Liver (tissue), 9 donors: ENCODE results near the gene ADAMTS3. TPM values are rescaled to one million over a fixed set of nuclear protein-coding genes. Genes with fewer than 3 reads are reported as not detected.

Source experiments
- DNase-seq: peaks from one replicate; pipeline ENCODE4 v3.0.0-alpha.2; 2017; ENCODE audit warnings: low spot score
- H3K27ac ChIP-seq, 2 donors: one replicate each; pipeline ENCODE4 v1.7.0; 2013; ENCODE audit warnings: inconsistent platforms in 2 of 2, low read length in 2 of 2, control low read depth in 1 of 2, low read depth in 1 of 2, mild to moderate bottlenecking in 1 of 2
- H3K27me3 ChIP-seq, 4 donors: one replicate each; pipeline versions ENCODE4 v1.6.1 to v1.7.0; 2013; ENCODE audit warnings: low read length in 3 of 4, inconsistent platforms in 1 of 4, mild to moderate bottlenecking in 1 of 4, moderate library complexity in 1 of 4; ENCODE audit not compliant: control insufficient read depth in 4 of 4, insufficient read depth in 4 of 4
- H3K36me3 ChIP-seq, 4 donors: one replicate each; pipeline versions ENCODE4 v1.6.1 to v1.7.0; 2013; ENCODE audit warnings: low read length in 3 of 4, mild to moderate bottlenecking in 3 of 4, low read depth in 1 of 4, moderate library complexity in 1 of 4; ENCODE audit not compliant: control insufficient read depth in 4 of 4, insufficient read depth in 3 of 4
- H3K4me1 ChIP-seq, 4 donors: one replicate each; pipeline versions ENCODE4 v1.6.1 to v1.7.0; 2013; ENCODE audit warnings: low read length in 3 of 4, mild to moderate bottlenecking in 3 of 4, moderate library complexity in 1 of 4; ENCODE audit not compliant: control insufficient read depth in 4 of 4, insufficient read depth in 4 of 4
- H3K4me3 ChIP-seq, 3 donors: one replicate each; pipeline versions ENCODE4 v1.6.1 to v1.7.0; 2013; ENCODE audit warnings: low read length in 3 of 3, control low read depth in 1 of 3, low read depth in 1 of 3, mild to moderate bottlenecking in 1 of 3
- H3K9ac ChIP-seq, 2 donors: one replicate each; pipeline ENCODE4 v1.7.0; 2013; ENCODE audit warnings: low read length in 2 of 2, mild to moderate bottlenecking in 2 of 2, moderate library complexity in 2 of 2, control low read depth in 1 of 2, low read depth in 1 of 2
- H3K9me3 ChIP-seq, 4 donors: one replicate each; pipeline versions ENCODE4 v1.6.1 to v1.7.0; 2013; ENCODE audit warnings: low read length in 3 of 4; ENCODE audit not compliant: control insufficient read depth in 4 of 4
- ATF3 ChIP-seq: IDR thresholded peaks from 2 replicates; pipeline ENCODE4 v1.6.1; 2016; ENCODE audit warnings: antibody characterized with exemption
- CTCF ChIP-seq: fragments of 150-350 bp; IDR thresholded peaks from 2 replicates; pipeline ENCODE4 v1.5.1; 2017; ENCODE audit warnings: improper control_type of control experiment, low read depth, low read length; ENCODE audit not compliant: missing input control
- EGR1 ChIP-seq, 2 donors: IDR thresholded peaks; 2 replicates each; pipeline ENCODE4 v1.6.1; 2016 to 2018; ENCODE audit warnings: antibody characterized with exemption in 2 of 2, low read depth in 2 of 2
- FOXA1 ChIP-seq: IDR thresholded peaks from 2 replicates; pipeline ENCODE4 v1.6.1; 2016; ENCODE audit warnings: antibody characterized with exemption
- FOXA2 ChIP-seq: IDR thresholded peaks from 2 replicates; pipeline ENCODE4 v1.6.1; 2016; ENCODE audit warnings: antibody characterized with exemption
- GABPA ChIP-seq, 2 donors: IDR thresholded peaks in 1 of 2; conservative IDR thresholded peaks in 1 of 2; 2 replicates each; pipeline ENCODE4 v1.6.1; 2016; ENCODE audit warnings: antibody characterized with exemption in 2 of 2, mild to moderate bottlenecking in 1 of 2, moderate library complexity in 1 of 2
- HNF4A ChIP-seq, 2 donors: conservative IDR thresholded peaks; 2 replicates each; pipeline ENCODE4 v1.6.1; 2016; ENCODE audit warnings: antibody characterized with exemption in 2 of 2, mild to moderate bottlenecking in 2 of 2
- HNF4G ChIP-seq: IDR thresholded peaks from 2 replicates; pipeline ENCODE4 v1.6.1; 2016; ENCODE audit warnings: antibody characterized with exemption
- JUND ChIP-seq, 2 donors: IDR thresholded peaks; 2 replicates each; pipeline ENCODE4 v1.6.1; 2016; ENCODE audit warnings: antibody characterized with exemption in 2 of 2
- MAX ChIP-seq: IDR thresholded peaks from 2 replicates; pipeline ENCODE4 v1.6.1; 2016; ENCODE audit warnings: antibody characterized with exemption
- NR2F2 ChIP-seq: IDR thresholded peaks from 2 replicates; pipeline ENCODE4 v1.6.1; 2016; ENCODE audit warnings: antibody characterized with exemption
- RAD21 ChIP-seq, 2 donors: IDR thresholded peaks; 2 replicates each; pipeline ENCODE4 v1.6.1; 2016; ENCODE audit warnings: antibody characterized with exemption in 2 of 2, mild to moderate bottlenecking in 2 of 2
- REST ChIP-seq: IDR thresholded peaks from 2 replicates; pipeline ENCODE4 v1.6.1; 2016; ENCODE audit warnings: antibody characterized with exemption, mild to moderate bottlenecking
- RXRA ChIP-seq, 2 donors: IDR thresholded peaks; 2 replicates each; pipeline ENCODE4 v1.6.1; 2017 to 2018; ENCODE audit warnings: antibody characterized with exemption in 2 of 2, mild to moderate bottlenecking in 1 of 2
- SP1 ChIP-seq: IDR thresholded peaks from 2 replicates; pipeline ENCODE4 v1.6.1; 2018; ENCODE audit warnings: antibody characterized with exemption, mild to moderate bottlenecking
- TAF1 ChIP-seq: conservative IDR thresholded peaks from 2 replicates; pipeline ENCODE4 v1.6.1; 2016; ENCODE audit warnings: antibody characterized with exemption, mild to moderate bottlenecking
- YY1 ChIP-seq: IDR thresholded peaks from 2 replicates; pipeline ENCODE4 v1.6.1; 2016; ENCODE audit warnings: antibody characterized with exemption, mild to moderate bottlenecking
- ZBTB33 ChIP-seq: IDR thresholded peaks from 2 replicates; pipeline ENCODE4 v1.6.1; 2016; ENCODE audit warnings: antibody characterized with exemption
- WGBS: extraction: QIAGEN DNeasy Blood & Tissue Kit; methylation state at CpG from one replicate; pipeline ENCODE4 v1.1.7; 2013; 5-methylcytosine and 5-hydroxymethylcytosine counted together
- polyA plus RNA-seq, 2 donors: library from polyadenylated mRNA; stranded (reverse) in 1 of 2; unstranded in 1 of 2; fragments of 200-250 nt in 1 of 2; fragments of >200 nt in 1 of 2; fragmentation: Nextera tagmentation in 1 of 2; extraction: Ambion mirVana in 1 of 2; gene quantifications; one replicate each; pipeline versions ENCODE4 v1.2.1 to v1.2.3, GENCODE V29; 2013 to 2015
- total RNA-seq, 2 donors: library from RNA; depleted of rRNA; stranded (reverse); fragments of >200 nt; gene quantifications; one replicate each; pipeline ENCODE4 v1.2.3, GENCODE V29; 2014
- donor health status: healthy.
- donor health status: healthy.
- donor health status: healthy.
- donor health status: healthy.
- donor health status: healthy.

Gene ADAMTS3
- 1 to 10 TPM in 1 of 2 donors, under 1 TPM in 1; 0.25 to 1.9 TPM for total RNA-seq
- under 1 TPM in 1 of 2 donors, not detected in 1; 0.12 TPM for polyA plus RNA-seq

- peak within 1 kb of the TSS; percentile 17 to 55 for H3K27ac ChIP-seq
- H3K27me3 ChIP-seq: no peaks in the 10 kb centered on the region
- peaks cover 7 to 13% (median 9%) of the 10 kb centered on the region in 4 donors for H3K4me1 ChIP-seq
- no peak for TF ChIP-seq ZBTB33
- H3K36me3 ChIP-seq: no peaks in the 10 kb centered on the region
- peak within 1 kb of the TSS; percentile 64 to 76 (median 72) for H3K4me3 ChIP-seq
- H3K9ac ChIP-seq: no peak within 1 kb of the TSS
- WGBS: 5% methylated on average over 59 of the region's 59 CpGs
- no peaks in the 10 kb centered on the region for H3K9me3 ChIP-seq
- peak; percentile 51 for DNase-seq
Observed at GRCh38 chr4:72568959-72569718, at the start of gene ADAMTS3. Gene ADAMTS3, minus strand, starts transcription at chr4:72569221. Its CDS starts 459 bp downstream, at chr4:72568762.

GRCh38 chr4:72613959-72614358 lies 44.9 kb upstream of the ADAMTS3 start:
- WGBS: 56% methylated on average over 2 of the region's 2 CpGs

More at GRCh38 chr4:72613959-72614358, 44.9 kb upstream of the ADAMTS3 start:
- Histone ChIP-seq H3K27me3 (no peaks in the 10 kb centered on the region), H3K36me3 (no peaks in the 10 kb centered on the region), H3K4me1 (no peaks in the 10 kb centered on the region), H3K9me3 (peaks cover 0 to 5% (median 1%) of the 10 kb centered on the region in 4 donors), H3K27ac (no peak overlapping the region), H3K4me3 (no peak overlapping the region), H3K9ac (no peak overlapping the region)
- TF ChIP-seq HNF4A (conservative IDR thresholded peaks at IDR 0.05): no peak
- no peak for TF ChIP-seq GABPA (IDR thresholded peaks at IDR 0.05 in 1 of 2, conservative IDR thresholded peaks at IDR 0.05 in 1 of 2)
- TF ChIP-seq YY1: no peak
- TF ChIP-seq HNF4G: no peak
- no peak for TF ChIP-seq ATF3
- TF ChIP-seq TAF1: no peak
- TF ChIP-seq CTCF: no peak
- TF ChIP-seq MAX: no peak
- no peak for TF ChIP-seq FOXA2
- no peak for TF ChIP-seq FOXA1
- TF ChIP-seq RAD21 (IDR thresholded peaks at IDR 0.05): no peak
- TF ChIP-seq SP1: no peak
- TF ChIP-seq REST: no peak
- TF ChIP-seq RXRA (IDR thresholded peaks at IDR 0.05): no peak
- no peak for TF ChIP-seq JUND (IDR thresholded peaks at IDR 0.05)
- TF ChIP-seq EGR1 (IDR thresholded peaks at IDR 0.05; ENCODE audit: low read depth in 2 of 2): no peak
- TF ChIP-seq NR2F2: no peak
- TF ChIP-seq ZBTB33: no peak
- DNase-seq: no peak
